Left renal pelvis (tissue), 4 donors: ENCODE data around the gene COL5A1. TPM values are rescaled to one million over a fixed set of nuclear protein-coding genes. Genes with fewer than 3 reads are reported as not detected.

Source experiments
- DNase-seq, 4 donors: peaks; one replicate each; pipeline ENCODE4 v3.0.0-alpha.2; 2013; ENCODE audit warnings: low read depth in 4 of 4, low spot score in 3 of 4
- polyA plus RNA-seq, 4 donors: library from polyadenylated mRNA; unstranded; fragments of 120-200 nt; gene quantifications; one replicate each; pipeline ENCODE4 v1.2.1, GENCODE V29; 2013; ENCODE audit not compliant: insufficient read length in 4 of 4

COL5A1 gene
- polyA plus RNA-seq, 4 donors: 90.9 to 424 (median 114) TPM

DNA sequence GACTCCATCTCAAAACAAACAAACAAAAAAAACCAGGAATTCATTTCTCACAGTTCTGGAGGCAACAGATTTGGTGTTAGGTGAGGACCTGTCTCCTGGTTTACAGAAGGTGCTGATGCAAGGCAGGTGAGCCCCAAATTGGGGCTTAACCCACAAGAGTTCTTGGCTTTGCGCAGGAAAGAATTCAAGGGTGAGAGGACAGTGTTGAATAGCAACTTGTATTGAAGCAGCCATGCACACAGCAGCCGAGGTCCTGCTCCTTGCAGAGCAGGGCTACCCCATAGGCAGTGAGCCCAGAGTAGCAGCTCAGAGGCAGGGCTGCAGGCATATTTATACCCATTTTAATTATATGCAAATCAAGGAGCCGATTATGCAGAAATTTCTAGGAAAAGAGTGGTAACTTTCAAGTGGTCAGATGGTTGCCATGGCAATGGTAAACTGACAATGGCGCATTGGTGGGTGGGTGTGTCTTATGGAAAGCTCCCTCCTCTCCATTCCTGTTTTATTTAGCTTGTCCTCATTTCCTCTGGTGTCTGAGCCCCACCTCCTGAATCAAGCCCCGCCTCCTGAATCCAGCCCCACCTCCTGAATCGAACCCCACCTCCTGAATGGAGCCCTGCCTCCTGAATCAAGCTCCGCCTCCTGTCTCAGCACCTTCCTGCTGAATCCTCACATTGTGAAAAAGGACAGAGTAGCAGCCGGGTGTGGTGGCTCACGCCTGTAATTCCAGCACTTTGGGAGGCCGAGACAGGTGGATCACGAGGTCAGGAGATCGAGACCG, 34.5 kb upstream of the COL5A1 start:
- DNase-seq: no peak

DNA sequence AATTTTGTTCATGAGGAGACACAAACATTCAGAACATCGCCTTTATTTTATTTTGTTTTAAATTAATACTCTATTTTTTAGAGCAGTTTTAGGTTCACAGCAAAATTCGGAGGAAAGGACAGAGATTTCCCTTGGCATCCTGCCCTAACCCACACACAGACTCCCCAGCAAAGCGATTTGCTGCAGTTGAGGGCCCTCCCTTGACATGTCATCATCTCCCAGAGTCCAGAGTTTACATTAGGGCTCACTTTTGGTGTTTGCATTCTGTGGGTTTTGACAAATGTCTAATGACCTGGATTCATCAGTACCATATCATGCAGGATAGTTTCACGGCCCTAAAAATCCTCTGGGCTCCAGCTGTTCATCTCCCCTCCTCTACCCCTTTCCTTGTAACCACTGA, 33.6 kb upstream of the COL5A1 start:
- no peak for DNase-seq

DNA sequence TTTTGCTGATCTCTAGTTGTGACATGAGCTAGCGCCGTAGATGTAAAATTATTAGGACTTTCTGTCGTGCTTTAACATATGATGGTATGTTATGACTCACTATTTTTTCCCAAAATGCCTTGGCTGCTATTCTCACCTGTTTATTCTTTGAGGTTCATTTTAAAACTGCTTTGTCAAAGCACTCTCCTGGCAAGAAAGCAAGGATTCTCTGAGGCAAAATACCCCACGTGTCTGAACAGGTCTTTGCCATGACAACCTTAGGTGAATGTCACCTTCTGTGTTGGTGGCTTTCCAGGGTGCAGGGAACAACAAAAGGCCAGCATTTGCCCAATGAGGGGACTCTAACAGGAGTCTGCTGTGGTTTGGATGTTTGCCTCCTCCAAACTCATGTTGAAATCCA, 30.6 kb upstream of the COL5A1 start:
- no peak for DNase-seq

DNA sequence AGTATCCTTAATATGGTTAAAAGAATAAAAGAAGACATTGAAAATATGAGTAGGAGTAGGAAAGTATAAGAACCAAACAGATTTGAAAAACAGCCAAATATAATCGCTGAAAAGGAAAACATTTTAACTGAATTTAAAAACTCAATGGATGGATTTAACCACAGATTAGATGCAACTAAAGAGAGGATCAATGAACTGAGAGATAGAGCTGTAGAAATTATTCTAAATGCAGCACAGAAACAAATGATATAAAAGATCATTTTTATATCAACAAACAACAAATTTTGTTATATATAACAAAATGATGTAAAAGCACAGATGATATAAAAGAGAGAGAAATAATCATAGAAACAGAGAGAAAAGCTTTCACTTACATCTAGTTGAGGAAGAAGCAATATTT, 29.3 kb upstream of the COL5A1 start:
- no peak for DNase-seq

DNA sequence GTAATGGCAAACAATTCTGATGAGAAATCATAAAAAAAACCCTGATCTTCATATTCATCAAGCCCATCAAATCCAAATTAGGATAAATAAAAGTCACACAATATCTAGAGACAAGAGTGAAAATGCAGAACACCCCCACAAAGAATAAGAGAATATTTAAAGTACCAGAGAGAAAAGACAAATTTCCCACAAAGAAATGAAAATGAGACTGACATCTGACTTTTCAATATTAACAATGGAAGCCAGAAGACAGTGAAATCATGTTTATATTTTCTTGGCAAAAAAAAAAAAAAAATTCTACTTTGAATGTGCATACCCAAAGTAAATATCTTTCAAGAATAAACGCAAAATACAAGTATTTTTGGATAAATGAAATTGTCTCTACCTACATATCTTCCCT, 28.9 kb upstream of the COL5A1 start:
- no peak for DNase-seq

DNA sequence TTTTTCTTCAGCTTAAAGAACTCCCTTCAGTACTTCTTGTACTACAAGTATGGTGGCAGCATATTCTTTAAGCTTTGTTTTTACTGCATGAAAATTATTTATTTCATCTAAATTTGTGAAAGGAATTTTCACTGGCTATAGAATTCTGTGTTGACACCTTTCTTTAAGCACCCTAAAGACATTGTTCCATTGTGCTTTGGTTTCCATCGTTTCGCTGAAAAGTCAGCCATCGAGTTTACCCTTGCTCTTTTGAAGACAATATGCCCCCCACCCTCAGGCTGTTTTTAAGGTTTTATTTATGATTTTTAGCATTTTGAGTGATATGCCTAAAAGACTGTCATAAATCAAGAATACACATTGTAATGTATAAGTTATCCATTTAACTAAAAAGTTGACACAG, 27.3 kb upstream of the COL5A1 start:
- no peak for DNase-seq

DNA sequence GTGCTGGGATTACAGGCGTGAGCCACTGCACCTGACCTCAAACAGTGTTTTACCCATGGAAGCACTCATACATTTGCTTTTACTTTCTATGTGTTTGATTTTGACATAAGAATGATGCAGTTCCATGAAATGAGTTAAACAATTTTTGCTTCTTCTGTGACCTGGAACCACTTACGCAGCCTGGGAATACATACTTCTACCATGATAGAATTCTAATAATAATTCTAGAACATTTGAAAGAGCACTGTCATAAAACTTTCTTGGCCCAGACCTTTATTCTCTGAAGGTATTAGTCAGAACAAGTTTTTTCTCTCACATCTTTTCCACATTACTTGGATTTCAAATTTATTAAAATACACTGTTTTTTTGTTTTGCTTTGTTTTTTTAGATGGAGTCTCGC, 25.3 kb upstream of the COL5A1 start:
- no peak for DNase-seq

DNA sequence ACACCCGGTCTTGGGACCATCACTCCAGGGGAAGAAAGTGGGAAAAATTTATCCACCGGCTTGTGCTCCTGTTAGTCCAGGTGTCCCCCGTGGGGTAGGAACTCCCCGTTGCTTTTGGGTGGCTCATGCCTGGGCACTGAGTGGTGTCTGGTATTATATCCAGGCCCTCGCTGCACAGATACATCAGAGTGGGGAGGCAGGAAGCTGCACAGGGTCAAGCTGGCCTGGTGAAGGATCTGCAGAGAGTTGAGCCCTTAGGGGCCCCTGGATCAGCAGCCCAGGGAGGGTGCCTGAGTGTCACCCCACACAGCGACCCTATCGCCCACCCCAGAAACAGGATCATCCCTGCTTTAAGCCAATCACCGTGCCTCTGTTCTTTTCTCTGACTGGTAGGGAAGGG, 24.4 kb upstream of the COL5A1 start:
- DNase-seq: no peak

DNA sequence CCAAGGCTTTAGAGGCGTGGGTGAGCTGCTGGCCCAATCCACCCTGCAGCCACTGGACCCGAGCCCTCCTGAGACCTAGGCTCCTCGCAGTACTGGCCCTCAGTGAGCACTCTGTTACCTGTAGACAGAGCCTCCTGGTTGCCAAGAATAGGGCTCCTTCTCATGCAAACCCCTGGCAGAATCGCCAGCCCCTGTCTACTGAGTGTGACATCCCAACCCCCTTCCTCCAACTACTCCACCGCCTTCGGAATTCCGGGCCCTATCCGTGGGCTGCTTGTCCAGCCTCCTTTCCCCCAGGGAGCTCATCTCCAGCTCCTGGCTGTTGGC, 23.8 kb upstream of the COL5A1 start:
- DNase-seq: no peak

DNA sequence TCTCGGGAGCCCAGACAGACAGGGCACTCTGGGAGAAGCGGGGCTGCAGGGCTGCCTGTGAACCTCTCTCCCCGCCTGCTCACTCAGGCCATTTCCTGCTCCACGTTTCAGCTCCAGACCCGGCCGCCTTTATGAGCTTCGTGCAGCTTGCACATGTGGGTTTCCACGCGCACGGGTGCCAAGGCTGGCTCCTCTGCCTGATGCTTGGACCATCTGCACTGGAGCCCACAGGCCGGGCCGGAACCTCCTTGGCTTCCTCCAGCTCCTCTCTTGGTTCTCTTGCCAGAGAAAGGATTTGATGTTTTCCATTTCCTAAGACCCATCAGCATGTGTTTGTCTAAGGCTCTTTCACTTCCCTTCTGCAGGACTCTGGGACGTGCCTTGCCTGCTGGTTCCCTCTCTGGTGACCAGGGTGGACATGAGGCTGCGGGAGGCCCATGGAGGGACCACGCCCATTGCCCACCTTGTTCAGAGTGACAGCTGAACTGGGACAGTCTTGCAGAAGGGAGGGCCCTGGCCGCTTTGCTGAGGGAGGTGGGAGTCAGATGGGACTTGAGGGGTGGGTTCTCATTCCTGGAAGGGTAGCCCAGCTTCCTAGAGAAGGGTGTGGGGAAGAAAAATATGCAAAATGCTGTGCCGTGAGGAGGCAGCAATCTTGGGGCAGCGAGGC, 23.3 kb upstream of the COL5A1 start:
- DNase-seq: no peak

DNA sequence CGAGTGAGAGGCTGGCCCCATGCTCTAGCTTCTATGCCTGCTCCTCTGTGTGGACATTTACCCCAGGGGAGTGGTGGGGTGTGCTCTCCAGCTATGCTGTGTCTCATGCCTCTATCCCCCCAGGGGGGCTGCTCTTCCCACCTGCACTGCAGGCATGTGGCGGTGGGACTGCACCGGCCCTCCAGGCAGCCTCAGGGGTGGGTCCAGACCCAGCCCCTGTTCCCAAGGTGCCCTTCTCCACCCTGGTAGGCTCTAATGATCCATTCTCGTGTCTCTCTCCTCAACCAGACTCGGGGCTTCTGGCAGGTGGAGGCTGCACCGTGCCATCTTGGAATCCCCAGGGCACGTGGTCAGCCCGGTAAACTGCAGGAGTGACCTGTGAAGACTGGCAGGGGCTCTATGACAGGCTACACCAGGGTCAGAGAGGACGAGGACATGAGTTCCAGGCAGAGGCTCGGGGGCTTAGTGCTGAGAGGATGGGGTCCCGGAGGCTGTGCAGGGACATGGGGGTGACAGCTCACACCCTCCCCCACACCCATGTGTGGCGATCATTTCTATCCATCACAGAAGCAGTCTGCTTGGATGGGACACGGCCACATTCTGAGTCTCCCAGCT, 22.7 kb upstream of the COL5A1 start:
- no peak for DNase-seq

DNA sequence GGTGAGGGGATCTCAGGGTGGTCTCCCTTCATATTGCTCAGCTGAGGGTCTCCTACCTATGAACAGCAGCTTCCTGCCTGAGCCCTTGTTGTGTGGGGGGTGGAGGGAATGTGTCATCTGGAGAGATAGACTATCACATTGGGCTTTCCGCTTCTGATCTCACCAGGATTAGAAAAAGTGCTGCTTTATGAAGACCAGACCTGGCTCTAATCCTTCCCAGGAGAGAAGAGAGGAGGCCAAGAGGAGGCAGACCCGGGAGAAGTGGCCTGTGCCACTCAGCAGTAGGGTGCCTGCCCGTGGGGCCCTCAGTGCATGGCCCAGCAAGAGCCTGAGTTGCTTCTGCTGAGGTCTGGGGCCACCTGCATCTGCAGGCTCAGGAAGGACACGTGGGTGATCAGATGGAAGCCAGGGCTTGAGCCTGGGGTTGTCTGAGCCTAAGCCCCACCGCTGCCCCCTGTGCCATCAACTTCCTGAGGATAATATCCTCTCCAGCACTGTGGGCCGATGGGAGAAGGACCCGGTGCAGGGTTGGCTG, 22.1 kb upstream of the COL5A1 start:
- no peak for DNase-seq

DNA sequence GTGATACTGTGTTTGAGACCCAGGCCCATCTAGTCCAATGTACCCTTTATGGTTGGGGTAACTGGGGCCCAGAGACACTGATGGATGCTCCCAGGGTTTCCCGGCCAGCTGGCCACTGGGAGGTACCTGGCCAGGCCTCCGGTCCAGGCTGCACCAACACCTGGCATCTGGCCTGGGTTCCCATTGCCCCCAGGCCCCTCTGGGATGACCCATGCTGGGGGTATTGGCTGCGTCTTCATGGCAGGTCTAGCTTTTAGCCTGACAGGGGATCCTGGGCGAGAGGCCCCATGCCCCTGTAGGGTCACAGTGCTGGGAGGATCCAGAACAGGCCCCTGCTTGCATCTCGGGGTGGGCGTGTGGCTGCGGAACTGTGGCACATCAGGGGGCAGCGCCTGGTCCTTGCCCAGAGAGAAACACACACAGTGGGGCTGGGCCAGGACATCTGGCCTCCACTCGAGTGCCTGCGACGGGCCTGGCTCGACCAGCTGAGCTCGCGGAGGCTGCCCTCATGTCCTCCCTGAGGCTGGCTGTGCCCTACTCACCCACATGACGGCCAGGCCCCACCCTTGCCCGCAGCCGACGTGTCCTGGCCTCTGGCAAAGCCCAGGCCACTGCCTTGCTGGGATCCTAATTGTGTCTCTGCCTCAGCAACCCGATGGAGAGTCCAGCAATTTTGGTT, 21.5 kb upstream of the COL5A1 start:
- DNase-seq: no peak

DNA sequence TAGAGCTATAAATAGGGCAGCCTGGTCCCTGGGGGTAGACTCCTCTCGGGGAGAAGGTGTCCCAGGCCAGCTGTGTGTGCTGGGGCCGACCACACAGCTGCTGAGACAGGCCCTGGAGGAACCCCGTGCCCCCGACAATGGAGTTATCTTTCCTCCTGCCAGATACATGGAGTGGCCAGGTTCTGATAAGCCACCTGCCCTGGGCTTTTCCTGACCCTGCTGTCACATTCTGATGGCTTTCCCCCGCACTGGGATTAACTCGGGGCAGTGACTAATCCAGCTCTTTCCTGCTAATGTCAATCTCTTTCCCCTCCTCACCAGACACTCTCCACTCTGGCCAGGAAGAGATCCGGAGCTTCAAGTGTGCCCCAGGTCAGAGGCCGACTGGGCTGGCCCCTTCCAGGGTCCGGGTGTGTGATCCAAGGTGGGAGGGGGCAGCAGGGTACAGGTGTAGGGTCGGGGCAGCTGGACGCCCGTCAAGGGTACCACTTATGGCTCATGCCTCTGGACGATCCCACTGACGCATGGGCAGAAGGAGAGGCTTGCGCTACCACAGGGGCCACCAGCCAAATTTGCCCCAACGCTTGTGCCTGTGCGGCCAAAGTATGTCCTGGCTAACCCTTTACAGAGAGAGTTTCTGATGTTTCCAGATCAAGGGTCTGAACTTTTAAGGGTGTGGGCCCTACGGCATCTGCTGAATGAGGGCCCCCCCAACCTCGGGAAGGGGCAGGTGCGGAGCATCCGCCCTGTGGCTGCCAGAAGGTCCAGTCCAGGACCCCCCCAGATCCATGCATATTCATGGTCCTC, 20.6 kb upstream of the COL5A1 start:
- DNase-seq: no peak

DNA sequence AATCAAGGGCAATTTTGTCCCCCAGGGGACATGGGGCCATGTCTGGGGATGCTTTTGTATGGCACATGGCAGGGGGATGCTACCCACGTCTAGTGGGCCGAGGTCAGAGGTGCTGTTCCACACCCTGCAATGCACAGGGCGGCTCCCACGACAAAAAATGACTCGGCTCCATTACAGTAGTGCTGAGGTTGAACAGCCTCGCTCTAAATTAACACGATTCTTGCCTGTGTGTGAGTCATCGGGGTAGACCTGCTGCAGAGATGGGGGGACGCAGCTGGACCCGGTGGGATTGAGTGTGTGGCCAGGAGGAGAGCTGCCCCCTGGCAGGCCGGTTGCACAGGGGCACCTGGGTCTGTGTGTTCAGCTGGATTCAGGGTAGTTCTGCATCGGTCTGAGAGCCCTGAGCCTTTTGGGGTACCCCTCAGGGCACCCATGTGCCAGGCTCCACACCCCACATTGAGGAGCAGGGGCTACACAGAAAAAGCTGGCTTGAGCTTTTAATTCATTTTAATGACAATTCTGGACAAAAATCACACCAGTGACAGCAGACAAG, 20.0 kb upstream of the COL5A1 start:
- no peak for DNase-seq

DNA sequence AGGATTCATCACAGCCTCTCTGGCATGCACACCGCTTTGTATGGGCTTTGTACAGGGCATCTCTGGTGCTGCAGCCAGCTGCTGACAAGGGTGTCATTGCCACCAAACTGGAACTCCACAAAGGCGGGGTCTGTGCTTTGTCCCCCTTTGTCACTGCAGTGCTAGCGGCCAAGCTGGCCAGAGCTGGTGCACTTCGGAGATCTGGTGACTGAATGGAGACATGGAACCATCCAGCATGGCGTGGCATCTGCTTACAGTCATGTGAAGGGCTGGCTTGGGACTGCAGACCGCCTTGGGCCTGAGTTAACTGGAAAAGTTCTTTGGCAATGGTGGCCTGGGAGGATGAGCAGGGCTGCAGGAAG, 18.7 kb upstream of the COL5A1 start:
- DNase-seq: no peak

DNA sequence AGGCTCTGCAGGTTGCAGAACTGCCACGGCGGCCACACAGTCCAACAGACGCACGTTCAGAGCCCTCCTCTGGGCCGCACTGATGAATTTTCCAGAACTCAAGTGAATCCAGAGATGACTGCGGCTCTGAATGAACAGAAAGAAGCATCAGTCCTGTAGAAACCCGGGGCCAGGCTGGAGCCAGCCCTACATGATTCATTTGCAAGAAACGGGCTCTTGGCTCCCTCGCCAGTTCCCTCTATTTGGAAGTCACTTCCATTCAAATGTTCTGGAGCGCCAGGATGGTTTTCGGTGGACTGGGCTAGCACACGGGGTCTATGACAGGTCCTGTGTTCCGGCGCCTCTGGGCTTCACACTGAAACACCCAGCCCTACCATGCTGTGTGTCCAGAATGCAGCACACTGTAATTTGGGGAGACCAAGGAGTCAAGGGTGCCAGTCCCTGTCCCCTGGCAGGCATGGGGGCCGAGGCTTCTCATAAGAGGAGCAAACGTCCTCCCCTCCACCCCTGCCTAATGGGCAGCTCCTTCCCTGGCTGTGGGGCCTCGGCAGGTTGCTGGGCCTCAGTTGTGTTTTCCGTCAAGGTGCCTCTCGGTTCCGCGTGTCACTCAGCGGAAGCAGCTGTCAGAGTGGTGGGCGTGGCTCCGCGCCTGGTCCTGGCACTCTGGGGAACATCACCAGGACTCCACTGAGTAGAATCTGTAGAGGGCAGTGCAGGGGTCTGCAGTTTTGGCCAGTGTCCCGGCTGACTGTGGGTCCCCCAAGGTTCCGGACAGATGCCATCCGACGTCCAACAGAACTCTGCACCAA, 18.1 kb upstream of the COL5A1 start:
- DNase-seq: no peak

DNA sequence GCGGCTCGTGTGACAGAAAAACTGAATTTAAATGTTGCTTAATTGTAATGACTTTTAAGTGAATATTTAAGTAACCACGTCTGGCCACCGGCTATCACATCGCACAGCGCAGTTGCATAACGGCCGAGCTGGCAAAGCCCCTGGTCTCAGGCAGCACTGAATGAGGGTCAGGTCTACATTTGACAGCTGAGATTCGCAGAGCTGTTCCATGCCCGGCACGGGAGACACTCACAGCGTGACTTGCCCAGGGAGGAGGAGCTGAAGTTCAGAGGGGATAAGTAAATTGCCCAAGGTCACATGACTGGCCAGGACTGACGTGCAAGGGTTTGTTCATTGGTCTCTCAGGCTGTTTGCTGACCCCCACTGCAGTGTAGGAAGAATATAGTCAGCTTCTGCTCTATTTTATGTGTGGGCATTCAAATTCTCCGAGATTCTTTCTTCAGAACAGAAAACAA, 17.4 kb upstream of the COL5A1 start:
- no peak for DNase-seq

DNA sequence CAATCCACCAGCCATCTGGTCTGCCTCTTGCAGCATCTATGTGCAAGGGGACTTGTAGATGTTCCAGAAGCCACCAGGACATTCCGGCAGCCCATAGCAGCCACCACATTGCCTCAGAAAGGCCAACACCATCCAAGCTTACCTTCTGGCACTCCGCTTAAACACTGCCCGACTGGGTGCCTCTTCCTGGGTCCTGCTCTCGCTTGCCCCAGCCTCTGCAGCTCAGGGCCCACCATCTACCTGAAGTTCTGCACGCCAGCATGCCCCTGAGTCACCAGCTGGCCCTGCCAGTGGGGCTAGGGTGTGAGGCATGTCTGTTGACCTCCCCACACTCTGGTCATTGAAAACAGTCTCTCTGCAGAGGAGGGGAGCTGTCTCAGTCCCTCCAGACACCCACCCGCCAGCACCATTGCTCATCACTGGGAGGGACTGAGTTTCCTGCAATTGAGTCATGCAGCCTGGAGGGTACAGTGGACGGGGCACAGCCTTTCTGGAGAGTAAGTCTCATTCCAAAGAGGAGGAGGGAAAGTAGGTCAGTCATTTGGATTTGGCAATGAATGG, 16.9 kb upstream of the COL5A1 start:
- DNase-seq: no peak
